H1 (cell line): ENCODE results near the gene RAB7B. TPM values are rescaled to one million over a fixed set of nuclear protein-coding genes. Genes with fewer than 3 reads are reported as not detected.

Source experiments
- CTCF ChIA-PET: fragments of 300-600 bp; sonication (Branson Sonifier 250); formaldehyde crosslinking; loops from one replicate; lab custom pipeline; 2021; ENCODE audit not compliant: partially characterized antibody; lab: Charles Lee
- POLR2A ChIA-PET: fragments of 300-600 bp; sonication (Branson Sonifier 250); formaldehyde crosslinking; loops from one replicate; lab custom pipeline; 2021; ENCODE audit warnings: inconsistent platforms; ENCODE audit not compliant: partially characterized antibody; lab: Charles Lee
- DNase-seq, 2 experiments: peaks; one replicate each; pipeline versions ENCODE4 v3.0.0 to v3.0.0-alpha.2; 2010 to 2022; ENCODE audit warnings: low spot score in 2 of 2, low read depth in 1 of 2, mixed read lengths in 1 of 2
- FAIRE-seq: peaks from 2 replicates; lab custom pipeline; 2011; peaks lifted over from hg19 to GRCh38; lab: Jason Lieb, UNC
- H2AFZ ChIP-seq: 2 replicates; pipeline ENCODE4 v1.8.1; 2012; ENCODE audit warnings: low read length, inconsistent platforms
- H2AK5ac ChIP-seq: 2 replicates; pipeline ENCODE4 v1.6.1; 2013; ENCODE audit warnings: low read depth, low read length
- H2BK120ac ChIP-seq: replicated peaks from 2 replicates; pipeline ENCODE3; 2013; ENCODE audit warnings: low read depth, low read length, inconsistent platforms
- H2BK12ac ChIP-seq: 2 replicates; pipeline ENCODE4 v1.6.1; 2013; ENCODE audit warnings: low read depth, low read length
- H2BK15ac ChIP-seq: 2 replicates; pipeline ENCODE4 v1.6.1; 2013; ENCODE audit warnings: low read length
- H2BK20ac ChIP-seq: 2 replicates; pipeline ENCODE4 v1.6.1; 2013; ENCODE audit warnings: low read length
- H2BK5ac ChIP-seq: 2 replicates; pipeline ENCODE4 v1.6.1; 2013; ENCODE audit warnings: low read depth, low read length
- H3K14ac ChIP-seq: 2 replicates; pipeline ENCODE4 v1.6.1; 2013; ENCODE audit warnings: inconsistent platforms; ENCODE audit not compliant: insufficient read length
- H3K18ac ChIP-seq: 2 replicates; pipeline ENCODE4 v1.6.1; 2013; ENCODE audit warnings: low read length; ENCODE audit errors: extremely low read depth
- H3K23ac ChIP-seq: 2 replicates; pipeline ENCODE4 v1.6.1; 2013; ENCODE audit warnings: inconsistent platforms; ENCODE audit not compliant: insufficient read length
- H3K23me2 ChIP-seq: 2 replicates; pipeline ENCODE4 v1.6.1; 2013; ENCODE audit warnings: low read depth, low read length
- H3K27ac ChIP-seq: 2 replicates; pipeline ENCODE4 v1.6.1; 2011; ENCODE audit warnings: low read depth, low read length, inconsistent platforms
- H3K27me3 ChIP-seq, 4 experiments: replicated peaks in 1 of 4; 1 replicate in 1 of 4; 2 replicates in 3 of 4; pipeline versions ENCODE4 v1.6.1 to v1.8.1; 2011 to 2013; ENCODE audit warnings: low read length in 3 of 4, mild to moderate bottlenecking in 3 of 4, inconsistent platforms in 2 of 4, mixed read lengths in 2 of 4, moderate library complexity in 1 of 4; ENCODE audit not compliant: control insufficient read depth in 3 of 4, insufficient read depth in 3 of 4; ENCODE audit errors: extremely low read depth in 1 of 4
- H3K36me3 ChIP-seq, 4 experiments: 2 replicates each; pipeline versions ENCODE4 v1.6.1 to v1.8.1; 2011 to 2013; ENCODE audit warnings: mild to moderate bottlenecking in 4 of 4, low read length in 3 of 4, moderate library complexity in 2 of 4, control low read depth in 1 of 4, inconsistent platforms in 1 of 4; ENCODE audit not compliant: insufficient read depth in 4 of 4, control insufficient read depth in 2 of 4
- H3K4ac ChIP-seq: replicated peaks from 2 replicates; pipeline ENCODE3; 2013; ENCODE audit warnings: low read length, low read depth, mixed read lengths, inconsistent platforms; ENCODE audit not compliant: insufficient read length
- H3K4me1 ChIP-seq, 4 experiments: replicated peaks in 1 of 4; 1 replicate in 1 of 4; 2 replicates in 3 of 4; pipeline versions ENCODE4 v1.6.1 to v1.8.1; 2011 to 2013; ENCODE audit warnings: low read length in 3 of 4, inconsistent platforms in 2 of 4, mixed read lengths in 1 of 4; ENCODE audit not compliant: insufficient read depth in 4 of 4, control insufficient read depth in 3 of 4
- H3K4me2 ChIP-seq, 2 experiments: 2 replicates each; pipeline versions ENCODE4 v1.6.1 to v1.8.1; 2011 to 2013; ENCODE audit warnings: low read depth in 2 of 2, low read length in 2 of 2, control low read depth in 1 of 2, inconsistent platforms in 1 of 2, mild to moderate bottlenecking in 1 of 2; ENCODE audit not compliant: insufficient read depth in 1 of 2
- H3K4me3 ChIP-seq, 4 experiments: fragments of 200-600, 300-600 bp in 1 of 4; sonication (generic), shearing (Covaris generic), sonication (Bioruptor Twin) in 1 of 4; 2 replicates each; pipeline versions ENCODE4 v1.5.1 to v1.8.1; 2011 to 2016; ENCODE audit warnings: low read length in 4 of 4, low read depth in 3 of 4, control low read depth in 2 of 4, inconsistent platforms in 2 of 4, mild to moderate bottlenecking in 2 of 4, mixed read lengths in 1 of 4, moderate library complexity in 1 of 4; ENCODE audit not compliant: insufficient read depth in 2 of 4; ENCODE audit errors: extremely low read depth in 1 of 4
- H3K56ac ChIP-seq: replicated peaks from 2 replicates; pipeline ENCODE3; 2013; ENCODE audit warnings: low read depth, mild to moderate bottlenecking, mixed read lengths, low read length, inconsistent platforms; ENCODE audit not compliant: insufficient read length
- H3K79me1 ChIP-seq: 2 replicates; pipeline ENCODE4 v1.6.1; 2013; ENCODE audit warnings: low read depth, low read length, control low read depth
- H3K79me2 ChIP-seq, 2 experiments: 2 replicates each; pipeline versions ENCODE4 v1.6.1 to v1.8.1; 2012 to 2013; ENCODE audit warnings: low read length in 2 of 2, mild to moderate bottlenecking in 2 of 2, inconsistent platforms in 1 of 2; ENCODE audit not compliant: insufficient read depth in 2 of 2, control insufficient read depth in 1 of 2
- H3K9ac ChIP-seq, 4 experiments: replicated peaks in 1 of 4; 1 replicate in 1 of 4; 2 replicates in 3 of 4; pipeline versions ENCODE4 v1.6.1 to v1.8.1; 2011 to 2013; ENCODE audit warnings: low read depth in 3 of 4, low read length in 3 of 4, control low read depth in 2 of 4, mild to moderate bottlenecking in 2 of 4, moderate library complexity in 2 of 4, inconsistent platforms in 1 of 4; ENCODE audit errors: extremely low read depth in 1 of 4
- H3K9me3 ChIP-seq, 2 experiments: 2 replicates each; pipeline versions ENCODE4 v1.6.1 to v1.8.1; 2012 to 2013; ENCODE audit warnings: mild to moderate bottlenecking in 2 of 2, moderate library complexity in 2 of 2, control low read depth in 1 of 2, inconsistent platforms in 1 of 2, low read depth in 1 of 2, low read length in 1 of 2, mixed read lengths in 1 of 2; ENCODE audit not compliant: insufficient read depth in 2 of 2
- H4K20me1 ChIP-seq, 2 experiments: replicated peaks in 1 of 2; 2 replicates each; pipeline versions ENCODE3 to v1.8.1; 2011 to 2013; ENCODE audit warnings: inconsistent platforms in 2 of 2, low read length in 2 of 2, mild to moderate bottlenecking in 1 of 2; ENCODE audit not compliant: insufficient read depth in 2 of 2, control insufficient read depth in 1 of 2
- H4K5ac ChIP-seq: 2 replicates; pipeline ENCODE4 v1.6.1; 2013; ENCODE audit warnings: low read length, low read depth, mixed read lengths, inconsistent platforms; ENCODE audit not compliant: insufficient read length
- H4K8ac ChIP-seq: 2 replicates; pipeline ENCODE4 v1.8.0; 2013; ENCODE audit warnings: mild to moderate bottlenecking, moderate library complexity, low read length, inconsistent platforms; ENCODE audit not compliant: insufficient read depth; ENCODE audit errors: extremely low read depth
- H4K91ac ChIP-seq: replicated peaks from 2 replicates; pipeline ENCODE3; 2013; ENCODE audit warnings: low read length, mixed read lengths, inconsistent platforms; ENCODE audit not compliant: insufficient read length
- E2F6 ChIP-seq: IDR thresholded peaks from 2 replicates; pipeline ENCODE4 v1.6.1; 2012; ENCODE audit warnings: inconsistent platforms
- JUND ChIP-seq: IDR thresholded peaks from 2 replicates; pipeline ENCODE4 v1.6.1; 2011; ENCODE audit warnings: mild to moderate bottlenecking, improper control_type of control experiment, low read length
- KDM1A ChIP-seq: fragments of 200-600, 300-600 bp; sonication (generic); IDR thresholded peaks from 2 replicates; pipeline ENCODE4 v1.7.1; 2016; ENCODE audit warnings: mild to moderate bottlenecking, low read length, borderline replicate concordance
- WGBS, 2 experiments: shearing (Covaris generic) in 1 of 2; methylation state at CpG; one replicate each; pipeline versions ENCODE4 v1.1.6 to v1.1.7; 2013 to 2015; ENCODE audit warnings: low lambda C conversion rate in 2 of 2, mixed read lengths in 2 of 2, inconsistent platforms in 1 of 2, low coverage in 1 of 2, missing lambda C conversion rate in 1 of 2; ENCODE audit not compliant: insufficient replicate concordance in 2 of 2, insufficient coverage in 1 of 2, insufficient read length in 1 of 2; ENCODE audit errors: extremely low coverage in 1 of 2, missing lambda C conversion rate in 1 of 2; 5-methylcytosine and 5-hydroxymethylcytosine counted together
- polyA plus RNA-seq, 7 experiments: library from polyadenylated mRNA; depleted of rRNA in 3 of 7; stranded (reverse) in 5 of 7; unstranded in 2 of 7; fragments of >200 nt in 5 of 7; fragments of 200-250 nt in 2 of 7; gene quantifications; 1 replicate in 5 of 7; 2 replicates in 1 of 7; 4 replicates in 1 of 7; pipeline versions ENCODE4 v1.2.1 to v1.2.3, GENCODE V29; 2011 to 2013; ENCODE audit warnings: missing spikeins in 2 of 7, mixed read lengths in 2 of 7
- total RNA-seq: library from RNA; stranded (reverse); fragmentation: NEBNext Ultra II Directional; extraction: Animal tissue kit (Norgen Biotek cat#: 25700); gene quantifications from 2 replicates; pipeline ENCODE4 v1.2.1, GENCODE V29; 2021
- TF ChIP-seq, protein P1 (sequence below): IDR thresholded peaks from 2 replicates; pipeline ENCODE4 v1.6.1; 2012; ENCODE audit warnings: inconsistent platforms

Gene RAB7B
- total and polyA plus RNA-seq, 2 of the 8 experiments (the other 6 are each of a cell fraction or from before 2014, with no cell fraction given) = 0.05 TPM; not detected in 1

DNA sequence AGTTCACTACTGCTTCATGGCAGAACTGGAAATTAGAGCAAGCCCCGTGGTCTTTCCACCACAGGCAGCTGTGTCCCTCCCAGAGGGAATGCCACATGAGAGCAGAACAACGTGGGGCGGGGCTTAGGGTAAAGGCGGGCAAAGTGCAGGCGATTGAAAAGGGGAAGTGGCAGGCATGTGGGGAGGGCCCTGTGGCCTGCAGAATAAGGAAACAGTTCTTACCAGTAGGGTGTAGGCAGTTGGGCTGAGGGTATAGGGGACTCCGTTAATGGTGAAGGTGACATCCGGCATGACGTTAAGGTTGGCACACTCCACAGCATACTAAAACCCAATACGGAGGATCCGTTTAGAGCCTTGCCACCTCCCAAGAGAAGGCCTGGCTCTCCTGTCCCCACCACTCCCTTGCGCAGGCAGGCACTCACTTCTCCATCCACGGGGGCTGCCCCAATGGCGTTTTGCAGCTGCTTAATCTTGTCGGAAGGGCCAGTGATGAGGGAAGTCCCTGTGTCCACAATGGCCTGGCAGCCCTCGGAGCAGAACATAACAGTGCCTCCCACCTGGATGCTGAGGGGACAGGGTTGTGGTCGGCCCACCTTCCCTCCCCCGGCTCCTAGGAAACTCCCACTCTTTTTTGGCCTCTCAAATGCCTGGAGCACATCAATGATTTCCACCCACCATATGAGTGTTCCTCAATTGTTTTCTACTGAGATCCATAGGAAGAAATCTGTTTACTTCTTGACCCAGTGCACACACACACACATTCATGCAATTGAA lies 9.1 kb upstream of the RAB7B start:
- peak overlapping the region; percentile 86; the same call in 1 of the 2 replicates for H2BK12ac ChIP-seq
- no peak overlapping the region for H4K91ac ChIP-seq
- H3K18ac ChIP-seq = 0 out of 2 replicates have a peak overlapping the region, but pooled peaks have one; percentile 24
- H3K4ac ChIP-seq = no peak overlapping the region
- H3K36me3 ChIP-seq = no peaks in the 10 kb centered on the region
- H4K20me1 ChIP-seq = no peaks in the 10 kb centered on the region
- no peak overlapping the region for H2BK20ac ChIP-seq
- H2AK5ac ChIP-seq = no peak overlapping the region
- POLR2A ChIA-PET = no interaction called here
- no peak overlapping the region for H2BK15ac ChIP-seq
- H3K79me1 ChIP-seq = no peaks in the 10 kb centered on the region
- H2BK120ac ChIP-seq = no peak overlapping the region
- no peak overlapping the region for H3K27ac ChIP-seq
- H3K14ac ChIP-seq = no peak overlapping the region
- H4K8ac ChIP-seq = peak overlapping the region; percentile 75; the same call in 1 of the 2 replicates
- CTCF ChIA-PET = interaction anchor here (0.6 to 1.4 kb wide), 5 partner anchors 9 to 87 kb away, joined by 3 to 5 read pairs (median 3); no protein-coding TSS in a partner anchor
- H2BK5ac ChIP-seq = no peak overlapping the region
- H3K9me3 ChIP-seq = no peaks in the 10 kb centered on the region
- TF ChIP-seq JUND (no peak), E2F6 (peak; percentile 77), KDM1A (no peak)
- TF ChIP-seq, protein P1, sequence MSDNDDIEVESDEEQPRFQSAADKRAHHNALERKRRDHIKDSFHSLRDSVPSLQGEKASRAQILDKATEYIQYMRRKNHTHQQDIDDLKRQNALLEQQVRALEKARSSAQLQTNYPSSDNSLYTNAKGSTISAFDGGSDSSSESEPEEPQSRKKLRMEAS = 0 out of 2 replicates have a peak, but pooled peaks have one; percentile 43
- H3K56ac ChIP-seq = no peak overlapping the region
- no peak overlapping the region for H3K4me2 ChIP-seq
- no peak overlapping the region for H4K5ac ChIP-seq
- FAIRE-seq (no peak), DNase-seq (no peak)
- H2AFZ ChIP-seq = peak overlapping the region; percentile 68; the same call in 1 of the 2 replicates
- H3K27me3 ChIP-seq = 0 out of 7 replicates have a peak, but pooled peaks cover 0 to 1% (median 0%) of the 10 kb centered on the region in 4 experiments
- H3K23me2 ChIP-seq = no peaks in the 10 kb centered on the region
- H3K23ac ChIP-seq = no peak overlapping the region
- H3K9ac ChIP-seq = no peak overlapping the region
- H3K4me3 ChIP-seq = no peak overlapping the region
- no peaks in the 10 kb centered on the region for H3K4me1 ChIP-seq
- no peaks in the 10 kb centered on the region for H3K79me2 ChIP-seq
- WGBS, 2 experiments = 82% methylated on average over 17 of the region's 17 CpGs; no CpG with 5 or more reads in 1 of the 2 experiments
